Measurements from ENCODE around the gene ARL2BP.

- TF ChIP-seq POLR2A (IDR thresholded peaks at IDR 0.05): peak; percentile 23
- no peak for TF ChIP-seq CTCF (IDR thresholded peaks at IDR 0.05)
Measured at GRCh38 chr16:57264950-57265371, 19.9 kb downstream of the ARL2BP start.
